ENCODE data around the gene DNTTIP2.

DNA sequence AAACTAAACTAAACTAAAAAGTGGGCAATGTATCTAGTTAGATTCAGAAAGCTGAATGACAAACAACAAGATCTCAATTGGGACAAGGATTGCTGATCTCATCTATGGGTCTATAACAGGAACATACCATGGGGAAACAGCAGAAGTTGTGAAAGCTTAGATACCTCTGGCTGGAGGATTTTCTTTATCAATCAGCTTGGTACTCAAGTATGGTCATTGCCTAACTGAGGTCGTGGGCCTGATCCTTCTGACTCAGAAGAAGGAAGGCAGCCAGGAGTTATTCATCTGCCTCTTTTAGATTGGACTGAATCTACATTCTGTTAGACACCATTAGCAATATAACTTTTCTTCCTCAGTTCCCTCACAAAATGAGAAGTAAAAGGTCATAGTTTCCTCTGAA is 39.7 kb downstream of the DNTTIP2 start:
- no peak for TF ChIP-seq FOXK1 (CRISPR knock-in tag; IDR thresholded peaks at IDR 0.05)
- no peak for TF ChIP-seq NR2C2 (CRISPR knock-in tag; IDR thresholded peaks at IDR 0.05)
